GM21526 (cell line): Measurements from ENCODE around the gene TATDN2.

Source experiments
- ATAC-seq: cut with Tn5 transposase; IDR thresholded peaks from one replicate; pipeline ENCODE4 v1.9.1; 2021; ENCODE audit warnings: moderate library complexity; ENCODE audit not compliant: unreplicated experiment, low FRiP score

Gene TATDN2

GRCh38 chr3:10234526-10235230 lies 13.6 kb upstream of the TATDN2 start:
- no peak for ATAC-seq

- ATAC-seq = no peak
These were observed 12.7 kb upstream of the TATDN2 start for GRCh38 chr3:10235551-10235950.

- no peak for ATAC-seq
These were observed 9.7 kb upstream of the TATDN2 start for GRCh38 chr3:10238345-10239183.

- no peak for ATAC-seq
These were observed 7.5 kb upstream of the TATDN2 start for GRCh38 chr3:10240799-10241198.

- ATAC-seq = no peak
These were observed 5.8 kb upstream of the TATDN2 start for GRCh38 chr3:10242182-10243065.

- no peak for ATAC-seq
These were observed 4.2 kb upstream of the TATDN2 start for GRCh38 chr3:10244009-10244408.

GRCh38 chr3:10245081-10245712 lies 3.1 kb upstream of the TATDN2 start:
- no peak for ATAC-seq

GRCh38 chr3:10247679-10248183 lies 528 bp upstream of the TATDN2 start:
- no peak for ATAC-seq

- no peak for ATAC-seq
These were observed 907 bp downstream of the TATDN2 start for GRCh38 chr3:10248984-10249748.

- no peak for ATAC-seq
These were observed 1.6 kb downstream of the TATDN2 start for GRCh38 chr3:10249833-10250232.

- no peak for ATAC-seq
These were observed 2.7 kb downstream of the TATDN2 start for GRCh38 chr3:10251006-10251405.

- no peak for ATAC-seq
These were observed 5.5 kb downstream of the TATDN2 start for GRCh38 chr3:10253731-10254130.

- no peak for ATAC-seq
These were observed 7.6 kb downstream of the TATDN2 start for GRCh38 chr3:10255835-10256234.

GRCh38 chr3:10259036-10259435 lies 10.8 kb downstream of the TATDN2 start:
- ATAC-seq = no peak

GRCh38 chr3:10259798-10260197 lies 11.5 kb downstream of the TATDN2 start:
- no peak for ATAC-seq

GRCh38 chr3:10260211-10260701 lies 12.0 kb downstream of the TATDN2 start:
- no peak for ATAC-seq

- no peak for ATAC-seq
These were observed 13.8 kb downstream of the TATDN2 start for GRCh38 chr3:10262027-10262426.

GRCh38 chr3:10263646-10264363 lies 15.5 kb downstream of the TATDN2 start:
- ATAC-seq = no peak

GRCh38 chr3:10265833-10266232 lies 17.6 kb downstream of the TATDN2 start:
- ATAC-seq = no peak
